GM12892 (cell line): ENCODE data around the gene PNPLA2.

Experiments used
- POLR2A ChIP-seq: IDR thresholded peaks from 2 replicates; pipeline ENCODE4 v1.6.1; 2011; ENCODE audit warnings: low read depth, low read length, control low read depth
- POLR2AphosphoS5 ChIP-seq: IDR thresholded peaks from 2 replicates; pipeline ENCODE4 v1.6.1; 2011; ENCODE audit warnings: low read depth, low read length, control low read depth
- TAF1 ChIP-seq: IDR thresholded peaks from 2 replicates; pipeline ENCODE4 v1.6.1; 2011; ENCODE audit warnings: low read depth, mild to moderate bottlenecking, control low read depth, low read length, borderline replicate concordance

DNA sequence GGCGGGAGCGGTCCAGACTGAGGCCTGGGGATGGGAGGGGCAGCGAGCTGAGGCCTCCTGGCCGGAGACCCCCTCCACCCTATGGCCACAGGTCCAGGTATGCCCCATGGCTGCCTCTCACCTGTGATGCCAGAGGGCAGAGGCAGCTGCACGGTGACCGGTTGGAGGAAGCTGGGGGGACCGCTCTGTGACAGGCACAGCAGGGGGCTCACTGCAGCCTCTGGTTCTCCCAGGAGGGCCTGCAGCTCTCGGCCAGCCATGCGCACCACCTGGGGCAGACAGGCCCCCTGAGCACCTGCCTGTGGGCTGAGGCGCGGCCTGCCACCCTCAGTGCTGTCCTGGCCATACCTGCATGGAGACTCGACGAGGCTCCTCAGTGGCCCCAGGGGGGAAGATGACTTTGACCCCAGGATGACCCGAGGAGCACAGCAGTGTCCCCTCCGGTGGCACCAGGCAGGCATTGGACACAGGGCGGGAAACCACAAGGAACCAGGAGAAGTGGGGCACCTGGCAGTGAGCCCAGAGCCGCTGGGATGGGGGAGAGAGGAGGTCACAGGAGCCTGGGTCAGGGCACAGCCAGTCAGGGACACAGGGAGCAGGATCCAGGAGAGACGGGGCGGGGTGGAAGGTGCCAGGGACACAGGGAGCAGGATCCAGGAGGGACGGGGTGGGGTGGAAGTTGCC is 17.5 kb upstream of the PNPLA2 start:
- TF ChIP-seq POLR2A (no peak), POLR2AphosphoS5 (no peak), TAF1 (no peak)
